GM18499 (cell line): ENCODE measurements around the gene NTRK2.

ENCODE experiments used
- ATAC-seq: cut with Tn5 transposase; IDR thresholded peaks from one replicate; pipeline ENCODE4 v1.9.1; 2021; ENCODE audit warnings: moderate number of reproducible peaks; ENCODE audit not compliant: insufficient read depth, unreplicated experiment

NTRK2 gene

DNA sequence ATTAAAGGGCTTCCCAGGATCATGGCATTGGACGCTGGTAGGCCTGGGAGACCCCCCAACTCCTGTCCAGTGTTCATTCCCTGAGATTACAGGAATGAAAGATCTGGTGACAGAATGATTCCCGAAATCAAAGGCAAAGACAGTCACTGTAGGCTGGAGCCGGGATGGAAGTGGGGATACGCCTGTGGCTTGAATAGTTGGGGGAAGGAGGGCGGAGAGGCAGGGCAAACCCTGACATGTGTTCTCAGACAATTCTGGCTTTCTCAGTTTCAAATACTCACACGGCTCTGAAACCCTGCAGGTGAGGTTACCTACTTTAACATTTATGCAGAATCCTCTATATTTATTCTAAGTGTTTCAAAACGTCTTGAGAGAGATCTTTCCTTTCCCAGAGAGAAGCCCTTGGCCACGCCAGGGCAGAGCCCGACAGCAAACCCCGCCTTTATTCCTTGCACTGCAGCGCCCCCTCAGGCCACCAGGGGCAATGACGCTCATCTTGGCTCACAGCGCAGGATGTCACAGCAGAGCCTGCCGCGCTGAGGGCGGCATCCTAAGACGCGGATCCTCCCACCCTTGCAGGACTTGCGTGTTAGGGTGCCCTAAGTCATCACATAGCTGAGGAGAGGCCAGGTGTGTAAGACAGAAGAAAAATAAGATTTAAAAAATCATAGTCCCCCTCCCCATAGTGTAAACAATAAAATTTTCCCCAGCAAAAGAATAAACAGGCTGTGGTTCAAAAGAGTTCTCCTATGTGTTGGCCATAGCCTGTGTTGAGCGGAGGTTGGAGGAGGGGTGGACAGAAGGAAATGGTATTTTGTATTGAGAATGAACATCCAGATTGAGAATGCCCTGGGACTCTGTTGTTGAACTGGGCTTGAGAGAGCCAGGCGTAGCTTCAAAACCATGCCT is 284.5 kb downstream of the NTRK2 start:
- no peak for ATAC-seq

DNA sequence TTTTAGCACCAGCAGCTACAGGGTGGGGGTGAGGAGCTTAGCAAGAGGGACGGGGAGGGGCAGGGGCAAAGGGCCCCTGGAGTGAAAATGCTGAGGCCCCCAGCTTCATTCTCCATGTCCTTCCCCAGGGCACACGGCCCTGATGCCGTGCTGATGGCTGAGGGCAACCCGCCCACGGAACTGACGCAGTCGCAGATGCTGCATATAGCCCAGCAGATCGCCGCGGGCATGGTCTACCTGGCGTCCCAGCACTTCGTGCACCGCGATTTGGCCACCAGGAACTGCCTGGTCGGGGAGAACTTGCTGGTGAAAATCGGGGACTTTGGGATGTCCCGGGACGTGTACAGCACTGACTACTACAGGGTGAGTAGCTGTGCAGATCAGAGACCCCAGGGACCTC is 285.6 kb downstream of the NTRK2 start:
- no peak for ATAC-seq

DNA sequence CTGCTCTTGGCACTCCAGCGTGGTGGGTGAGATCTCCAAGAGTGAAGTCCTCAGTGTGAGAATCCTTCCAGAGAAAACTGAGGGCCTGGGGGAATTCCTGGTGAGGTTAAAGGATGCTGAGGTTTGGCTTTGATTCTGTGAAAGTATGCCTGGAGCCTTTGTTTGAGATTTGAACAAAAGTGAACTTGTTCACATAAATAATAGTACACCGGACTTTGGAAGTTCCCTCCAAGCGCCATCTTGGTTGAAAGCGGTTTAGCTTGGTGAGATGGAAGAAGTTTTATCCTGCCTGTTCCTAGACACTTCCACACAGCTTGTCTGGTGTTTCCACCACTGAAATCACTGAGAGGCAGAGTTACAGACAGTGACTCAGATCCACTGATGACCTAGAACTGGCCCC is 286.4 kb downstream of the NTRK2 start:
- no peak for ATAC-seq

DNA sequence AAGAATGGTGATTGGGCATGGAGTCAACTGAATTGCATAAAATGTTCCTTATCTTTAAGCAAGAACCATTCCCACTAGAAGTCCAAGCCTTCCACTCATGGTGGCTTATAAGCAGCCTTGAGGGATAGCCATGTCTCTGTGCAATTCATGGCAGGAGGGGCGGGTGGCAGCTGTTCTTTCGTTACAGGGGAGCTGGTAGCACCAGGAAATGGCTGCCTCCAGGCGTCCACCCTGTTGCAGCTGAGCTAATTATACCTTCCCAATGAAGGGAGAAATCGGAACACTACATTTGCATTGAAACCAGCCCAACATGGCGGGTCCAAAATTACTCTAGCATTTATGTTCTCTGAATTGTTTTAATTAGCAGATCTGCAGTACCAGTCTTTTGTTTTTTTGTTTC is 289.8 kb downstream of the NTRK2 start:
- no peak for ATAC-seq

DNA sequence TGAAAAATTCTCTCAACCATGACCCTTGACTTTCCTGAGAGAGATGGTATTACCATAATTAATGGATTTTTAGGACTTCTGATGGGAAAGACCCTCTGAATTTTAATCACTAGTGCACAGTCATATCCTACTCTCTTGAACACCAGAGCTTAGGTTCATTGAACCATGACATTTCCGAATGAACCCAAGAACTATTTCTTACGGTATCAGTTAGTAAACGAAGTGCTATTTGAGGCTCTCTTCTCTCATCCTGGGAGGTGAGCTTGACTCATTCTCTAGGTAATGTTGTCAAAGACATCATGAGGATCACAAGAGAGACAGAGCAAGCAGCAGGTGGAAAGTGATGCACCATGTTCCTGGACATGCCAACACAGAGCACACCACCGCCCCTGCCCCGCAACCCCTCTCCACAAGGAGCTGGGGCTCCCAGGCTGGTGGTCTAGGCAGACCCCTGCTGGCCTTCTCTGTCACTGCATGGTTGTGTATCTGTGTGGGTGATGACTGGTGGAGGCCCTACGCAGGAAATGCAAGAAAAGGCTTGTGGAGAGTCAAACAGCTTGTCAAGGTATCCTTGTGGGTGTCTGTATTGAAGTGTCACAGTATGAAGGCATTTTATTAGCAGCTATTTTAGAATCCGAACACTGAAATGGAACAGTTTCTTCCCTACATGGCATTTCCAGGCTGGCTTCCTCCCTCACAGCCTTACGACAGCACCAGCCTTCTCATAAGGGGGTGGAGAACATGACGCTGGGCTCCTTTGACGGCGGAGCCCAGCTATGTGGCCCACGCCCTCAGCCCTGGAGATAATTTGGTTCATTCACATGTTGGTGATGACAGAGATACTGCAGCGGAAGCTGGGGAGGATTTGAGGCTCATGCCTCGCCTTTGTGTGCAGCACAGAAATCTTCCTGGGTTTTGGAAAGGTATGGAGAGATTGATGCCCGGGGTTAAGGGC is 297.6 kb downstream of the NTRK2 start:
- no peak for ATAC-seq

DNA sequence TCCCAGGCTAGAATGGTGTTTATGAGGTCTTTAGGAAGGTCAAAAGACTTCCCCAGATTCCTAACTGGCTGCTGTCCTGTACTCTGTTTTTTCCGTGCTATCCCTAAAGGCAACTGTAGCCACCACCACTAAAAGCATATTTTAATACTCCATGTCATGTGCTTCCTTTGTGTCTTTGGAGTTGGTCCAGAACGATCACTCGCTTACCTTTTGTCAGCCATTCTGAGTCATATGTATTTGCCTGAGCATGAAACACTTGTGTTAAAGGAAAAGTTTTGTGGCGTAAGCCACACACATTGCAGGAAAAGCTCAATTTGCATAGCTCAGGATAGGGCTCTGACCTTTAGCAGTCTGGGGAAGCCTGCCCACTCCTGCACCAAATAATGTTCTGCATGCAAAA is 299.6 kb downstream of the NTRK2 start:
- no peak for ATAC-seq

DNA sequence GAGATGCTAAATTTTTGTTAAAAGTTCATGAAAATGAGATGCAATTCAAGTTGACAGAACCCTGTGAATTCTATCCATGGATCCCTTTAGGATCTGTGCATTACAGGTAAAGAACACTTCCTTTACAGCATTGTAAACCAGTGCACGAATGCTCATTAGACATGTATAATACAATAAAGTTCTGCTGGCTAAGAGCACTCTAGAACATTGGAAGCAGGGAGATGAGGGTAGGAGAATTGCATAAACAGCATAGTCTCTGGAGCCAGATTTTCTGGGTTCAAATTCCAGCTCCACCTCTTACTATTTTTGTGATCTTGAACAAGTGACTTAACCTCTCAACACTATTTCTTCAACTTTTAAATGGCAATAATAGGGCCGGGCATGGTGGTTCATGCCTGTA is 300.2 kb downstream of the NTRK2 start:
- ATAC-seq: no peak

DNA sequence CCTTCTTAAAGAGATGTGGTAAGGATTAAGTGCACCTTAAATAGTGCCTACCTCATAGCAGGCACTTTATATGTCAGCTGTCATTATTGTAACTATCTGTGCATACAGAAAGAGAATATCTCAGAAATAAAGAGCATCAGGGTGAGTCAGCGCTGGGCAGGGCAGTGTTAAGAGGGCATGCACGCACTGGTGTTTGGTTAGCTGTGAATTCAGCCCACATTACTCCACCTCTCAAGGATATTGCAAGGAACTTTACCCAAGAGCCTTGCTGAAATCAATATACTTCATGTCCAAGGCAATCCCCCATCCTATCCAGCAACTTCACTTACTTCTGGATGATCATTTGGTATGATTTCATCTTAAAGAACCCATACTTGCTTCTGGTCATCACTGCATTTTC is 300.9 kb downstream of the NTRK2 start:
- no peak for ATAC-seq

DNA sequence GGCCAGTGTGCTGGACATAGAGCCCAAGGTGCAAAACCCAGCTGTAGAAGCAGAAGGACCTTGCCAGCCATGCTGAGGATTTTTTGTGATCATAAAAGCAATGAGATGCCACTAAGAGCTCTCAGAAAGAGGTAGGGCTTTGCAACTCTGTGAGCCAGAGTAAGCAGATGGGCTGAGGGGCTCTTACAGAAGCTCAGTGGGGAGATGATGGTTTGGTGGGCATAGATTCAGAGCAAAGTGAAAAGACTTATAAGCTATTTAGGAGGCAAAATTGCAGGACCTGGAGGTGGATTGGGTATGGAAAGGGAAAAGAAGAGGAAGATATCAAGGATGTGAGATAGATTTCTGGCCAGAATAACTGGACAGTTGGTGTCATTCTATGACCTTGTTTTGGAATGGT is 302.0 kb downstream of the NTRK2 start:
- no peak for ATAC-seq

DNA sequence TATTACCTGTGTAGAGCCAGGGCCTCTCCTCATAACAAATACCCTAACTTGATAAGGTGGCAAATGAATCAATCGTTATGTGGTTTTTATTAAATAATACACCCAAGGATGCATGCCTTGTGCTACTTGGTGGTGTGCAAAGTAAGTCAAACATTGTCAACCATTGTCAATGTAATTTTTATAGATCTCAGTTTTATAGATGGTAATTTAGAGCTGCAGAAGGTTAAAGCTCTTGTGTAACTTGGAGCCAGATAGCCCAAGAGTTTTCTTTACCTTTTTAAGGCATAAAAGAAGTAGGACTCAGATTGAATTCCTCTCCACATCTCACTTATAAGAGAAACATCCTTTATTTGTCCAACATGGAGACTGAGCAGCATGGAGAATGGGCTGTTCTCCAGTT is 304.7 kb downstream of the NTRK2 start:
- no peak for ATAC-seq

DNA sequence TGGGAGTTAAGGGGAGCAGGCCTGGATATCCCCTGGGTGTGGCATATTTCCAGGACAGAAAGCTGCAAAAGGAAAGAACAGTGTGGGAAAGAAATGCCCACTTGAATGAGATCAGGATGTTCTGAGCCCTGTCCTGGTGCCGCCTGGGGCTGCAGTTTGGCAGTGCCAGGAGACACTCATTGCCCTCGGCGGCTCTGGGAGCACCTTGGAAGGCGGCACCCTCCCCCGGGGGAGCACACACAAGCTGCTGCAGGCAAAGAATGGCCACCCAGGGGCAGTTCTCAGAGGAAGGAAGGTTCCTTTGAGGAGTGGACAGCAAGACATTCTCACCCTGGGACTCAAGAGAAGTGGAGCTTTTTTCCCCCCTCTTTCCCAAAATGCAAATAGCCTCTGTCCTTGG is 305.3 kb downstream of the NTRK2 start:
- no peak for ATAC-seq

DNA sequence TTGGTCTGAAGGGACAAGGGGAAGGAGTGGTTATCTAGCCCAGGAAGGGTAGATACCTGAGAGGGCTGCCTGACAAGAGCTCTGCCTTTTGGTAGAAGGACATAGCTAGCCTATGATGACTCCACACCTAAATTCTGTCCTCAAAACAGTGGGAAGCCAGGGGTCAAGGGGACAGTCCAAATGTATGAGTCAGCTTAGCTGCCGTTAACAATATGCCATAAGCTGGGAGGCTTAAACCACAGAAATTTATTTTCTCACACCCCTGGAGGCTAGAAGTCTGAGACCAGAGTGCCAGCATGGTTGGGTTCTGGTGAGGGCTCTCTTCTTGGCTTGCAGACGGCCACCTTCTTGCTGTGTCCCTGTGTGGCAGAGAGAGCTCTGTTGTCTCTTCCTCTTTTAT is 306.4 kb downstream of the NTRK2 start:
- ATAC-seq: no peak

DNA sequence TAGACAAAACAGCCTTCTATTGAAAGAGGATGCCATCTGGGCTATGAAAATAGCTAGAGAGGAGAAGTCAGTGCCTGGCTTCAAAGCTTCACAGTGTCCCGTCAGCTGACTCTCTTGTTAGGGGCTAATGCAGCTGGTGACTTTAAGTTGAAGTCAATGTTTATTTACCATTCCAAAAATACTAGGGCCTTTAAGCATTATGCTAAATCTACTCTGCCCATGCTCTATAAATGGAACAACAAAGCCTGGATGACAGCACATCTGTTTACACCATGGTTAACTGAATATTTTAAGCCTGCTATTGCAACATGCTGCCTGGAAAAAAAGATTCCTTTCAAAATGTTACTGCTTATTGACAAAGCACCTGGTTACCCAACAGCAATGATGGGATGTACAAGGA is 309.1 kb downstream of the NTRK2 start:
- ATAC-seq: no peak

DNA sequence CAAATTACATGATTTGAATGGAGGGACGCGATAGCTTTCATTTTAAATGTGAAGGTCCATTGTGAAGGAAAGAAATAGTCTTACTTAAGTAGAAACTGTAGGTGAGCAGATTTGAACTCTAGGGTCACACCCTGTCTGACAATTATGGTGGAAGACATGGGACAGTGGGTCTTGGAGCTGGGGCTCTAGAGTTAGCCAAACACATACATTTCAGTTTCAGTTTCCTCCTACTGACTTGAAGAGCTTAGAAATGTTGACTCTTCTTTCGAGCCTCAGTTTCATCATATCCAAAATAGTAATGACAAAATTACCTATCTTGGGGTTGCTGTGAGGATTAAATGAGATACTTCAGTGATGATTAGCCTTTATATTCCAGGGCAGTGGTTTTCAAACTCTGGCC is 314.2 kb downstream of the NTRK2 start:
- no peak for ATAC-seq

DNA sequence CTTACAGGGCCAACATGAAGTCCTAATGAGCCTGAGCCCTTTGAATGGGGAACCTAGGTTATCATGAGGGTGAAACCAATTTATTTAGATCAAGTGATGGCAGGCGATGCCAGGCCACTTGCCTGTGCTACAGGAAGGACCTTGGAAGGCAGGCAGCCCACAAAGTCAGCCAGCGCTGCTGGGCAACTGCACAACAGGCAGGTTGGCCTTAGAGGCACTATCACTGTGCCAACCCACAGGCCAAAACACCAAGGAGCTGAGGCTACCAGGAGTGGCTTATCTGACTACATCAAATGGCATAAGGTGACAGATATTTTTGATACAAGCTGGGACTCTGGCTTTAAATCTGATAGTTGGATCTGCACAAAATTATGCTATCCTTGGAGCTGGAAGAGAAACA is 319.1 kb downstream of the NTRK2 start:
- no peak for ATAC-seq

DNA sequence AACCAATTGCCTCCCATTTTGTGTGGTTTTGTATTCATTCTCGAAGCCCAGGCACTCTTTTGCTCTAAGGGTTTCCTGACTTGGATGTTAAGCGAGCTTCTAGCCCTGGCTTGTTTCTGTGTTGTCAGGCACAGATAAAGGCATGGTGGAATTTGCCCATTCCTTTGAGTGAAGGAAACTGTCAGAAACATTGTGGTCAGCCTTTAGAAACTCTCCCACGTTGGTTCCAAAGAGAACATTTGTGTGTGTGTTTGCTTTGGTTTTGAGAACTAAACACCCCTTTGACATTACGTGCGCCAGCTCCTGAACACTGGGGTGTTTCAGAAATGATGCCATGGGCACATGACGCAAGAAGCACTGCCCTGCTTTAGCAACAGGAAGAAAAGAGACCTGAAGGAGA is 320.9 kb downstream of the NTRK2 start:
- no peak for ATAC-seq

DNA sequence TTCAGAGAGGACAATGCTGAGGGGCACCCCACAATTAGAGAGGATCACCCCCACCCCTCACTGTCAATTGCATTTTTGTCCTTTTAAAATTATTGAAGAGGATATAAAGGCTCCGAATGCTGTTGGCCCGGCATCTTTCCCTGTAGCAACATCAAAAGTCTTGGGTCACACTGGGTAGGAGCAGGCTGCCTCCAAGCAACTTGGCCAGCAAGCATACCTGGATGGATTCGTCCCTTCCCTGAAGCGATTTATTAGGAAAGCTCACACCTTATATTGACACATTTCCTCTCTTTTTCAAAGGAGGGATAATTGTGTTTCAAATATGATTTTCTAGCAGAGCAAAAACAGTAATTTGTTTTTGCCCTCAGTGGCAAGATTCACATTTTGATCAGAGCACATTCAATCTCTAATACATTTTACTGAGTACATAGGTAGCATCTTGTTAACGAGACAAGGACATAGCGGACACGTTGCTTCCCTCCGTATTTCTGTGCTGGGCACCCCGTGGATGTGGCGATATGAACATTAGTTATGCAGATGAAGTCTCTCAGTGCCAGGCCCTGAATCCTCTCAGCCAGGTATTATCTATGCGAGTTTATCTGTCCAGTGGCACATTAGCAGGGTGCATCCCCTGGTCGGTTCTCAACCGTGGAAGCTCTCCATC is 321.5 kb downstream of the NTRK2 start:
- no peak for ATAC-seq

DNA sequence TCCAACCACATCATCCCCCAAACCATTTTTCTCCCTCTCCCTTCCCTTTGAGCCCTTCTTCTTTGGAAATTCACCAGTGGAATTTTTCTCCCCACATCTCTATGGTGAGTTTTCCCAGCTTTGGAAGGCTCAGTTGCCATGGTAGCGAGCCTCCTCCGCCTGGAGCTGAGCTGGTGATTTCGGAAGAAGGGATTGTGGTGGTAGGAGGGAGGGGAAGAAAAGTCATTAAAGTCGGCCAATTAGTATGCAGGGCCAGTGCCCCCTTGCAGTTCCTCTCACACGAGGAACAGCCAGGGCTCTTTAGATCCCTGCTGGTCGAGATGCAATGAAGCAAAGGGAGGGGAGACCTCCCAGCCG is 322.0 kb downstream of the NTRK2 start:
- no peak for ATAC-seq

DNA sequence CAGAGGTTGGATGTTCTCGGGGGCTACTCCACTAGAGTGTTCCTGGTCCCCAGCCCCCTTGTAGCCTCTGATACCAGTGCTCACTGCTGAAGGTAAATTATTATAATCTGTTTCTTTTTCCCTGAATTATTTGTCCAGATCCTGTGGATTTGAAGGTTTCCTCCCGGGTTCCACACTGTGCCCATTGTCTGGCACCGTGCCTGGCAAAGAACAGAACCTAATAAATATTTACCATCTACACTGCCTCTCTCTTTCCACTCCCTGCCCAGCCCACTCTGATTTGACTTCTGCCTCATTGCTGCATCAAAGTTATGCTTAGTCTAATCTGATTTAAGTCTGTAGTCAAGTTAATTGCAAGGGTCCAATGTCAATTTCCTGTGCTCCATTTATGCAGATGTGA is 322.9 kb downstream of the NTRK2 start:
- no peak for ATAC-seq

DNA sequence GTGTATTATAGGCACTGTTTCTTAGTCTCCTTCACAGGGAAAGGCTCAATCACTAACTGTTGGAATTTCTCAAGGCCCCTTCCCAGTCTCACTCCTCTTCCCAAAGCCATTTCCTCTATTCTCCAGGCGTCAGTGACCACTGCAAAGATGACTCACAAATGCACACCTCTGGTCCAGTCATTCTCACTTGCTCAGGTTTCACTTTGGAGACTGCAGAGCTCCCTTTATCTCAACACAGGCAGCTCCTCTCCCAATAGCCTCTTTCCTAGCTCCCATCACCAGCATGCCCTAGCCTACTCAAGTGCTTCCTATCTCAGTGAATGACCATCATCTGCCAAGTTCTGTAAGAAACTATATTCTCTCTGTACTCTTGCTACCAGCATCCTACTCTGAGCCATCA is 323.6 kb downstream of the NTRK2 start:
- no peak for ATAC-seq

DNA sequence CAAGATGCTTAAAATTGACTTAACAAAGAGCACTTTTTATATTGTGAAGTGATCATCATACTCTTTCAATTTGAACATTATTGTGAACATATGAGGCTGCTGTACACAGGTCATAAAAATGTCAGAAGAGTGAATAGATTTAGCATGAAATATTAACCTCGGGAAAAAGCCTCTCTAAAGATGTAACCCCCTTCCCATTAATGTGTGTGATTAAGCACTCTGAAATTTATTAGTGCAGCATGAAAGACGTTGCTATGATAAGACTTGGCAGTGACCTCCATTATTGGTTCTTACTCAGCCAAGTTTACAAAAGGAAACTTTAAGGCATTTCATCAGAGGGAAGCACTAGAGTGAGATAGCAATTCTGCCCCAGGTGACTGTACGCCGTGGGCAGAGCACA is 326.5 kb downstream of the NTRK2 start:
- ATAC-seq: no peak
